Measurements from ENCODE around the gene LRTM2.

The LRTM2 gene

DNA sequence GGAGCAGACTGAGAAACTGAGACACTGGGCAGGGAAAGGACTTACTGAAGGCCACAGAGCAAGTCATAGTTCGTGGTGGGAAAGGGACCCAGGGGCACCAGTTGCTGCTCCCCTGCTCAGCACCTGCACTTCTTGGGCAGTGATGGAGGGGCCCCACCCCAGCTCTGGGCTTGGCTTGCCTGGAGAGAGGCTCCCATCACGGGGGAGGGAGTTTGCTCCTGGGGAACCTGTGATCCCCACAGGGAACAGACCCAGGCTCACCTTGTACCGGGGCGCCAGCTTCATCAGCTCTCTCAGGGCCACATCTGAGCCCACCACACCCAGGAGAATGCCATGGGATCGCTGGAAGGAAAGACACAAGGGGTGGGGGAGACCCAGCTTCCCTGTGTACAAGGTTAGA, 58.3 kb downstream of the LRTM2 start:
- DNase-seq: no peak
- Mint-ChIP-seq H3K27me3 (ENCODE audit: low read depth, poor library complexity) (peaks cover 33% of the 10 kb centered on the region), H3K36me3 (ENCODE audit: low read depth) (no peaks in the 10 kb centered on the region), H3K4me1 (peaks cover 47% of the 10 kb centered on the region), H3K4me3 (no peak overlapping the region), H3K9me3 (no peaks in the 10 kb centered on the region), H3K27ac (no peak overlapping the region)
- no peak for TF ChIP-seq CTCF (IDR thresholded peaks at IDR 0.05)

DNA sequence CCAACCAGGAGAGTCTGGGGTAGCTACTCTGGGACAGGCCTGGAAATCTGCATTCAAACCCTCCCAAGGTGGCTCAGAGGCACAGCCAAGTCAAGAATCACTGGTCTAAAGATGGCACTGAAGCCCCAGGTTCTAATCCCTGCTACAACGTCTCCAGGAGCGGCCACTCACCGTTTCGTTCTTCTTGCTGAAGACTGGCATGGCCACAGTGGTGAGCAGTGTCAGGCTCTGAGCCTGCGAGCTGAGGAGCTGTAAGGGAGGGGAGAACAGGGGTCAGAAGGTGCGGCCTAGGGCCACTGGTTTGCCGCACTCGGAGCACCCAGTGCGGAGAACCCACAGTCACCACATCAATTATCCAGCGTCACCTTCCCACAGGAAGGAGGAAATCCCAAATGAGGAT, 59.3 kb downstream of the LRTM2 start:
- Mint-ChIP-seq H3K27ac (no peak overlapping the region), H3K36me3 (ENCODE audit: low read depth) (no peaks in the 10 kb centered on the region), H3K4me1 (peaks cover 46% of the 10 kb centered on the region), H3K9me3 (no peaks in the 10 kb centered on the region), H3K4me3 (no peak overlapping the region), H3K27me3 (ENCODE audit: low read depth, poor library complexity) (peaks cover 35% of the 10 kb centered on the region)
- TF ChIP-seq CTCF (IDR thresholded peaks at IDR 0.05): no peak
- no peak for DNase-seq

DNA sequence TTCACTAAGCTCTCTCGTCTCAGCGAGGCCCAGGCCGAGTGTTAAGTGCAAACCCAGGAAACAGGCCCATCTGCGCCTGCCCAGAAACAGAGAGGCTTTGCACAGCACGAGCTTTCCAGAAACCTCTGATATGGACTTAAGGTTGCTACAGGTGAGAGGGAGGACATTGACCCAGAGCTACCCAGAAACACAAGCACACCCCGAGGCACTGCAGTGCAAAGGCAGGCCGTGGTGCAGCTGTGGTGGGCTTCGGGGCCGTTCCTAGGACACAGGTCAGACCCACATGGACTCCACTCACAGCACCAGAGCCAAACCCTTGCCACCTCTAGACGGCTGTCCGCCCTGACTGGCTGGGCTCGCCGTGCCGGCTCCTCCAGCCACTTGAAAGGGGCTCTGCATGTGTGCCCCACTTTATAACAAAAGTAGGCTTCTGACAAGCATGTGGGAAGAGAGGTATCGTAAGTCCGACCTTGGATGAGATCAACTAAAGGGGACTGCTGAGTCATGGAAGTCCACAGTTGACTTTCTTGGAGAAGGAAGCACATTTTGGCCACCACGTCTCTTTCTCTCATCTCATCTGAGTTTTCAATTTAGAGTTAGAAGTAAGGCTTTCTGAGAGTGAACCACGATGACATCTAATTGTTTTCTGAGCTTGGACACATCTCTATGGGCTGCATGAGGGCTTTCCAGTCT, 59.9 kb downstream of the LRTM2 start:
- Mint-ChIP-seq H3K4me3 (no peak overlapping the region), H3K9me3 (no peaks in the 10 kb centered on the region), H3K4me1 (peaks cover 41% of the 10 kb centered on the region), H3K27me3 (ENCODE audit: low read depth, poor library complexity) (peaks cover 30% of the 10 kb centered on the region), H3K36me3 (ENCODE audit: low read depth) (no peaks in the 10 kb centered on the region), H3K27ac (no peak overlapping the region)
- DNase-seq: no peak
- no peak for TF ChIP-seq CTCF (IDR thresholded peaks at IDR 0.05)

DNA sequence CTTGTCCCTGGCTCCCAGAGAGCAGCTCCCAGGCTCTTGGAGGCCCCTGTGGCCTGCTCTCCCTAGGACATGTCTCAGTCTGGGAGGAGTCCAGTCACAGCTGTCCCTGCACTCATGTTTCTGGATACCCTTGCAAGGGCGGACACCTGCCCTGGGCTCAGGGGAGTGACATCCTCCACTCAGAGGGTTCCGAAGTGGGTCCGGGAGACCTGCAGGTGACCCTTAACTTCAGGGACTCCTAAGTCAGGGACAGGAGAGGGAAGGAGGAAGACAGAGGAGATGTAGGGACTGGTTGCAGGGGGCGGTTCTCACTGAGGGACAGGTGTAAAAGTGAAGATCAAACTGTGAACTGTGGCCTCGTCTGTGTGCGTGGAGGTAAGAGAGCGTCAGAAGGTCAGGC, 60.5 kb downstream of the LRTM2 start:
- TF ChIP-seq CTCF (IDR thresholded peaks at IDR 0.05): no peak
- Mint-ChIP-seq H3K4me1 (peaks cover 35% of the 10 kb centered on the region), H3K36me3 (ENCODE audit: low read depth) (no peaks in the 10 kb centered on the region), H3K27ac (no peak overlapping the region), H3K27me3 (ENCODE audit: low read depth, poor library complexity) (peaks cover 25% of the 10 kb centered on the region), H3K4me3 (no peak overlapping the region), H3K9me3 (peaks cover 1% of the 10 kb centered on the region)
- no peak for DNase-seq

GRCh38 chr12:1881301-1881700, 60.9 kb downstream of the LRTM2 start:
- Mint-ChIP-seq H3K27me3 (ENCODE audit: low read depth, poor library complexity) (peaks cover 20% of the 10 kb centered on the region), H3K36me3 (ENCODE audit: low read depth) (no peaks in the 10 kb centered on the region), H3K27ac (no peak overlapping the region), H3K4me1 (peaks cover 31% of the 10 kb centered on the region), H3K4me3 (no peak overlapping the region), H3K9me3 (peaks cover 5% of the 10 kb centered on the region)
- DNase-seq: no peak
- TF ChIP-seq CTCF (IDR thresholded peaks at IDR 0.05): no peak

- TF ChIP-seq CTCF (IDR thresholded peaks at IDR 0.05): no peak
- H3K27ac Mint-ChIP-seq: no peak overlapping the region
- DNase-seq: no peak
- H3K4me1 Mint-ChIP-seq: peaks cover 25% of the 10 kb centered on the region
- H3K27me3 Mint-ChIP-seq (ENCODE audit: low read depth, poor library complexity): peaks cover 16% of the 10 kb centered on the region
- H3K36me3 Mint-ChIP-seq (ENCODE audit: low read depth): no peaks in the 10 kb centered on the region
- no peak overlapping the region for H3K4me3 Mint-ChIP-seq
- peaks cover 10% of the 10 kb centered on the region for H3K9me3 Mint-ChIP-seq
Observed at GRCh38 chr12:1881936-1882335, 61.6 kb downstream of the LRTM2 start.
